PC-3 (cell line): ENCODE results near the gene POLR2L.

ENCODE experiments used
- EZH2 ChIP-seq: fragments of 300-600 bp; sonication (generic); IDR thresholded peaks from one replicate; pipeline ENCODE4 v1.6.1; 2017; ENCODE audit warnings: antibody characterized with exemption, mild to moderate bottlenecking, low read length; ENCODE audit not compliant: unreplicated experiment
- EZH2phosphoT487 ChIP-seq: fragments of 300-600 bp; sonication (generic); IDR thresholded peaks from 2 replicates; pipeline ENCODE4 v1.6.1; 2018; ENCODE audit warnings: mild to moderate bottlenecking, antibody characterized with exemption, low read length, borderline replicate concordance
- TF ChIP-seq, protein P1 (sequence below): fragments of 300-600 bp; sonication (generic); conservative IDR thresholded peaks from 2 replicates; pipeline ENCODE4 v1.5.1; 2017; ENCODE audit warnings: antibody characterized with exemption, low read depth, mild to moderate bottlenecking, low read length

DNA sequence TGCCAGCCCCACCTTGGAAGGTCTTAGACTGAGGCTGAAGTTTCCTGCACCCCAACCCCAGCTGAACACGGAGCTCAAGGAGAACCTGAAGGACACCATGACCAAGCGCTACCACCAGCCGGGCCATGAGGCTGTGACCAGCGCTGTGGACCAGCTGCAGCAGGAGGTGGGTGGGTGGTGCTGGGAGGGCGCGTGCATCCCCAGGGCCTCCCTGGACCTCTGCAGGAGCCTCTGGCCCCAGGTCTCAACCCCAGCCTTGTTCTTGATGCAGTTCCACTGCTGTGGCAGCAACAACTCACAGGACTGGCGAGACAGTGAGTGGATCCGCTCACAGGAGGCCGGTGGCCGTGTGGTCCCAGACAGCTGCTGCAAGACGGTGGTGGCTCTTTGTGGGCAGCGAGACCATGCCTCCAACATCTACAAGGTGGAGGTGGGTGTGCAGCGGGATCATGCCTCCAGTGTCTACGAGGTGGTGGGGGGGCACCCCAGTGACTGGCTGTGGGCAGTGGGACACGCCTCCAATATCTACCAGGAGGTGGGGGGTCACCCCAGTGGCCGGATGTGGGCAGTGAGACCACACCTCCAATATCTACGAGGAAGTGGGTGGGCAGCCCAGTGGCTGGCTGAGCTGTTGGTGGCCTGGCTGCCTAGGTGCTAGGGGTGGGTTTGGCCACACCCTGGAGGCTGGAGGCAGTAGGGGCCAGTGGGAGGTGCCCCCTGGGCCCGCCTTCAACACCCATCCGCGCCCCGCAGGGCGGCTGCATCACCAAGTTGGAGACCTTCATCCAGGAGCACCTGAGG, 4.9 kb downstream of the POLR2L start:
- TF ChIP-seq, protein P1, sequence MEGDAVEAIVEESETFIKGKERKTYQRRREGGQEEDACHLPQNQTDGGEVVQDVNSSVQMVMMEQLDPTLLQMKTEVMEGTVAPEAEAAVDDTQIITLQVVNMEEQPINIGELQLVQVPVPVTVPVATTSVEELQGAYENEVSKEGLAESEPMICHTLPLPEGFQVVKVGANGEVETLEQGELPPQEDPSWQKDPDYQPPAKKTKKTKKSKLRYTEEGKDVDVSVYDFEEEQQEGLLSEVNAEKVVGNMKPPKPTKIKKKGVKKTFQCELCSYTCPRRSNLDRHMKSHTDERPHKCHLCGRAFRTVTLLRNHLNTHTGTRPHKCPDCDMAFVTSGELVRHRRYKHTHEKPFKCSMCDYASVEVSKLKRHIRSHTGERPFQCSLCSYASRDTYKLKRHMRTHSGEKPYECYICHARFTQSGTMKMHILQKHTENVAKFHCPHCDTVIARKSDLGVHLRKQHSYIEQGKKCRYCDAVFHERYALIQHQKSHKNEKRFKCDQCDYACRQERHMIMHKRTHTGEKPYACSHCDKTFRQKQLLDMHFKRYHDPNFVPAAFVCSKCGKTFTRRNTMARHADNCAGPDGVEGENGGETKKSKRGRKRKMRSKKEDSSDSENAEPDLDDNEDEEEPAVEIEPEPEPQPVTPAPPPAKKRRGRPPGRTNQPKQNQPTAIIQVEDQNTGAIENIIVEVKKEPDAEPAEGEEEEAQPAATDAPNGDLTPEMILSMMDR, result no peak
- TF ChIP-seq EZH2phosphoT487 (no peak), EZH2 (no peak)
